ENCODE data around the gene MZT1. TPM values are rescaled to one million over a fixed set of nuclear protein-coding genes. Genes with fewer than 3 reads are reported as not detected.

Gene MZT1
- total RNA-seq (ENCODE audit: unreplicated experiment) = 10.1 TPM
- long read RNA-seq, transcript MZT1-201 (3 exons, 2,299 nt) = major isoform, 27 of 32 reads
- long read RNA-seq, partial matches to known transcripts = 2 of 32 reads
- long read RNA-seq, other reads (novel, unspliced or antisense) = 3 of 32 reads

- Mint-ChIP-seq H3K36me3 (ENCODE audit: unreplicated experiment) (no peaks in the 10 kb centered on the region), H3K27ac (ENCODE audit: unreplicated experiment) (peak within 1 kb of the TSS; percentile 74), H3K4me3 (ENCODE audit: unreplicated experiment) (peak within 1 kb of the TSS; percentile 95), H3K4me1 (ENCODE audit: low read depth, unreplicated experiment) (peaks cover 14% of the 10 kb centered on the region), H3K27me3 (ENCODE audit: unreplicated experiment) (peaks cover 4% of the 10 kb centered on the region), H3K9me3 (ENCODE audit: unreplicated experiment) (peaks cover 3% of the 10 kb centered on the region)
- TF ChIP-seq, protein P1, sequence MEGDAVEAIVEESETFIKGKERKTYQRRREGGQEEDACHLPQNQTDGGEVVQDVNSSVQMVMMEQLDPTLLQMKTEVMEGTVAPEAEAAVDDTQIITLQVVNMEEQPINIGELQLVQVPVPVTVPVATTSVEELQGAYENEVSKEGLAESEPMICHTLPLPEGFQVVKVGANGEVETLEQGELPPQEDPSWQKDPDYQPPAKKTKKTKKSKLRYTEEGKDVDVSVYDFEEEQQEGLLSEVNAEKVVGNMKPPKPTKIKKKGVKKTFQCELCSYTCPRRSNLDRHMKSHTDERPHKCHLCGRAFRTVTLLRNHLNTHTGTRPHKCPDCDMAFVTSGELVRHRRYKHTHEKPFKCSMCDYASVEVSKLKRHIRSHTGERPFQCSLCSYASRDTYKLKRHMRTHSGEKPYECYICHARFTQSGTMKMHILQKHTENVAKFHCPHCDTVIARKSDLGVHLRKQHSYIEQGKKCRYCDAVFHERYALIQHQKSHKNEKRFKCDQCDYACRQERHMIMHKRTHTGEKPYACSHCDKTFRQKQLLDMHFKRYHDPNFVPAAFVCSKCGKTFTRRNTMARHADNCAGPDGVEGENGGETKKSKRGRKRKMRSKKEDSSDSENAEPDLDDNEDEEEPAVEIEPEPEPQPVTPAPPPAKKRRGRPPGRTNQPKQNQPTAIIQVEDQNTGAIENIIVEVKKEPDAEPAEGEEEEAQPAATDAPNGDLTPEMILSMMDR (IDR thresholded peaks at IDR 0.05; ENCODE audit: partially characterized antibody, unreplicated experiment) = no peak
- peak; percentile 94 for DNase-seq
Measured at GRCh38 chr13:72727417-72728289, at the start of gene MZT1, which contains the start of gene BORA. MZT1 (minus strand) TSS chr13:72727629; CDS start chr13:72727602, 27 bp downstream. BORA (plus strand) TSS chr13:72727923; CDS start chr13:72728941, 1,018 bp downstream.

GRCh38 chr13:72774019-72774418 lies 46.6 kb upstream of the MZT1 start:
- TF ChIP-seq, protein P1 (IDR thresholded peaks at IDR 0.05; ENCODE audit: partially characterized antibody, unreplicated experiment) = no peak
- DNase-seq = no peak
- Mint-ChIP-seq H3K27ac (ENCODE audit: unreplicated experiment) (no peak overlapping the region), H3K4me3 (ENCODE audit: unreplicated experiment) (no peak overlapping the region), H3K27me3 (ENCODE audit: unreplicated experiment) (no peaks in the 10 kb centered on the region), H3K9me3 (ENCODE audit: unreplicated experiment) (no peaks in the 10 kb centered on the region), H3K4me1 (ENCODE audit: low read depth, unreplicated experiment) (no peaks in the 10 kb centered on the region), H3K36me3 (ENCODE audit: unreplicated experiment) (no peaks in the 10 kb centered on the region)

DNA sequence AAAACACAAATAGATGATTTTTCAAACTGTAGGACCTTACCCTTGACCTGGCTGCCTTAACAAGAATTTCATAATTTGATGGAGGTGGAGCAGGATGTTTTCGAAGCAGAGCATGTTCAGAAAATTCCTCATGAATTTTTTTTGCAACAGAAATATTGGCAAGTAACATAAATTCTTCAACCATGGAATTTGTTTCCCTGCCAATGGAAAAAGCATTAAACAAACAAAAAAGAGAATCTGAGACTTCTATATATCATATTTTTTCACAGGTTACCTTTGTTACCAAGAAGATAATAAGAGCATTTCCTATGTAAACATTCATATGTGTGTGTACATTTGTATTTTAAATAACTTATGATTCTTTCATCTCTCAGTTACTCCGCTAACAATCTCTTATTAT lies 36.0 kb upstream of the MZT1 start:
- no peak overlapping the region for H3K27ac Mint-ChIP-seq (ENCODE audit: unreplicated experiment)
- no peaks in the 10 kb centered on the region for H3K36me3 Mint-ChIP-seq (ENCODE audit: unreplicated experiment)
- H3K9me3 Mint-ChIP-seq (ENCODE audit: unreplicated experiment) = no peaks in the 10 kb centered on the region
- TF ChIP-seq, protein P1 (IDR thresholded peaks at IDR 0.05; ENCODE audit: partially characterized antibody, unreplicated experiment) = no peak
- no peaks in the 10 kb centered on the region for H3K4me1 Mint-ChIP-seq (ENCODE audit: low read depth, unreplicated experiment)
- no peaks in the 10 kb centered on the region for H3K27me3 Mint-ChIP-seq (ENCODE audit: unreplicated experiment)
- no peak for DNase-seq
- H3K4me3 Mint-ChIP-seq (ENCODE audit: unreplicated experiment) = no peak overlapping the region

DNA sequence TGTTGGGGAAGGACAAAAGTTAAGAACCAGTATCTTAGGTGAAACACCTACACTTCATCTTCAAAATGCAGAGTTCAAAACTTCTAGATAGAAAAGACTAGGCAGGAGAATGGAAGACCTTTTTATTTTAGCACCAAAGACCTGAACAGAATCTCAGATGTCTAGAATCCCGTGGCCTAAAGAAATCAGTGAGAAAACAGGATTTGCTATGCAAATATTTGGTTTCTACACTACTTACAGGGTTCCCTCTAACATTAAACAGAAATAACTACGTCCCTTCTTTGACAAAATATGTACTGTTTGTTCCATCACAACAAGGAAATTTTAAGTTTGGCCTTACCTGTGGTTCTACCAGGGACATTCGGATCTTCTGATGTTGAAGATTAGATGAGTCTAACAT lies 32.8 kb upstream of the MZT1 start:
- H3K4me1 Mint-ChIP-seq (ENCODE audit: low read depth, unreplicated experiment) = no peaks in the 10 kb centered on the region
- TF ChIP-seq, protein P1 (IDR thresholded peaks at IDR 0.05; ENCODE audit: partially characterized antibody, unreplicated experiment) = no peak
- no peaks in the 10 kb centered on the region for H3K9me3 Mint-ChIP-seq (ENCODE audit: unreplicated experiment)
- no peak overlapping the region for H3K27ac Mint-ChIP-seq (ENCODE audit: unreplicated experiment)
- H3K36me3 Mint-ChIP-seq (ENCODE audit: unreplicated experiment) = no peaks in the 10 kb centered on the region
- no peaks in the 10 kb centered on the region for H3K27me3 Mint-ChIP-seq (ENCODE audit: unreplicated experiment)
- H3K4me3 Mint-ChIP-seq (ENCODE audit: unreplicated experiment) = no peak overlapping the region
- no peak for DNase-seq

Measured in glutamatergic neuron (in vitro differentiated cells).